NOMO-1 treated with dmso at 0.1 percent for 144 hours (cell line): ENCODE data around the gene MLLT3.

ENCODE experiments used
- DNase-seq: peaks from one replicate; lab custom pipeline; 2025; ENCODE audit not compliant: unreplicated experiment; lab: John Stamatoyannopoulos, UW

The MLLT3 gene

DNA sequence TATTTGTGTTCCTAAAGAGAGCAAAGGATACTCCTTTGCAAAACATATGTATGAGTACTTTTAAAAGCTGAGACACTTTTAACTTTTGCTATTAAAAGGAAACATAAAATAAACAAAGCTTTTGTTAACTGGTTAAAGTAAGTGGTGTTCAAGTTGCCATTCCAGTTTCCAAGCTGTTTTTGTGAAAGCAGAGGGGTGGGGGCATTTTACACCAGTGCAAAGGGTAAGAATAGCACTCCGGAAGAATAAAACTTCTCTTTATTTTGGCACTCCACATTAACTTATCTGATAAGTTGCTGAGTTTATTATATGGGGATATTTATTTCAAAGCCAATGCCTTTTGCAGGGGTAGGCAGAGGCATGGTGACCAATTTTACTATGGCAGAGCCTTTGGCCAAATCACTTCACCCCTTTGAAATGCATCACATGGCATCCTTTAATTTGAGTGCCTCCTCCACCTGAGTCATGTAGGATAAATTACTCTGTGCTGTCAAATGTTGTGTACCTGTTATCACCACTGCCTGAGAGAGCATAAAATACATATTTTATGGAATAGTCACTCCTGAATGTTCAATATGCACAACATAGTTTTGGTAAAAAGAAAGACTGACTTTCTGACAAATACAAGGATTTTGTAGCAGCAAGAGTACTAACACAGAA, 62.9 kb downstream of the MLLT3 start:
- no peak for DNase-seq

DNA sequence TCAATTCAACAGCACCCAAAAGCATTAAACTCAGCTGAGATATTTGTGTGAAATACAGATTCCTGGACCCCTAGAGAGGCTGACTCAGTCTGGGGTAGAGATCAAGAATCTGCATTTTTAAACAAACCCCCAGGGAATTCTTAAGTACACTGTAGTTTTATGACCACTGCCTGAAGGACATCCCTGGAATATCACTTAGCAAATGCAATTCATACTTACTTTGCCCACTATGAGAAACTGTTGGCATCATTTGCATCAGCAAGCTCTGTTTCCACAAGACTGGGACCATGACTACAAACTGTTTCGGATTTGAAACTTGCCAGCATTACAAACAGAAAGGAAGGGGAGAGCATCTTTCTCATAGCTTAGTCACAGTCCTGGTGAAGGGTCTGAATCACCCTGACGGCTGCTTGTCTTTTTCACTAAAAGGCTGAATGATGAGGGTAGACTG, 63.7 kb downstream of the MLLT3 start:
- DNase-seq = no peak

DNA sequence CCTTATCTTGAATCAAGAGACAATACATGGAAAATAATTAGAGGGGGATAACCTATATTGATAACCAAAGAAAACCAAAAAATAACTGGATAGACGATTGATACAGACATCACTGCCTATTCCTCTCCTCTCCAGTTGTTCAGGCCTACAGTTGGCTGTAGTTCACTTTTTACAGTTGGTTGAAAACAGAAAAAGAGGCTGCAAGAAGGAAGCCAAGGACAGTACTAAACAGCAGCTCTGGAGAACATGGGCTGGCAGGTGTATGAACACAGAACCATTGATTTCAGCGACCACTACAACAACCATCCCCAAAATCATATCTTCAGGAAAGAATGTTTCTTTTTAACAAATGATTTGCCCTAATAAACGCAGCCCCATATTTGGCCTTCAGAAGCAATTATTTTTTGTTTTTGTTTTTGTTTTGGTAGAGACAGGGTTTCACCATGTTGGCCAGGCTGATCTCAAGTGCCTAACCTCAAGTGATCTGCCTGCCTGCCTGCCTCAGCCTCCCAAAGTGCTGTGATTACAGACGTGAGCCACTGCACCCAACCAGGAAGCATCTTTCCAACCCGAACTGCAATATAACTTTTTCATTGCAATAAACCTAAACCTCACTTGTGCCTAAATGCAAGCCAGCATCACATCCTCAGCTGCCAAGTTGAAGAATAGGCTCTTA, 64.3 kb downstream of the MLLT3 start:
- no peak for DNase-seq

- DNase-seq = no peak
These were observed 65.0 kb downstream of the MLLT3 start for GRCh38 chr9:20557285-20557684.

- DNase-seq = no peak
These were observed 68.6 kb downstream of the MLLT3 start for GRCh38 chr9:20553558-20554149.

DNA sequence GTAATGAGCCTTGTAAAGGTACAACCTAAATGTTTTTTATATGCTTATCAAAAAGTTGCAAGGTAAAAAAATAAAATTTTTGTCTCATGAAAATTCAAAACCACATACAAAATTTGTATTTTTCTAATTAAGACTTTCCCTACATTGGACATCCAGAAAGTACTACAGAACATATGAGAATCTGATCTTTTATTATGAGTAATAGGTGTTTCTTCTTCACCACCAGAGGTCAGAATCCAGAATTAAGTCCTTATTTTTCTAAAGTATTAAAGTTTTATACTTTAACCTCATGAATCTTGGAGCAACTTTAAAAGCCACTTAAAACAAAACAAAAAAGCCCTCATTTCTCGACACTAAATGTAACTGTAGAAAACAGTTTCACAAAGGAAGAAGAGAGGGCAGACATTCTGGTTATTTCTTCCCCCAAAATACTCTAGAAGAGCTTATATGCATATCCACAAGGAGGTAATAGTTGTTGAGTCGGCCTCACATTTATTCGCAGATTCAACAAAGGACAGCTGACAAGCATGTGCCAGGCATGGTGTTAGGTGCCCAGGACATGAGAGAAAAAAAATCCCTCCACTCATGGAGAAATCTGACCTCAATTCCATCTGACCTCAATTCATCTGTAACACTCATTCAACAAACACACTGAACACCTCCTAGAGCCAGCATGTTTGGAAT, 69.3 kb downstream of the MLLT3 start:
- no peak for DNase-seq

DNA sequence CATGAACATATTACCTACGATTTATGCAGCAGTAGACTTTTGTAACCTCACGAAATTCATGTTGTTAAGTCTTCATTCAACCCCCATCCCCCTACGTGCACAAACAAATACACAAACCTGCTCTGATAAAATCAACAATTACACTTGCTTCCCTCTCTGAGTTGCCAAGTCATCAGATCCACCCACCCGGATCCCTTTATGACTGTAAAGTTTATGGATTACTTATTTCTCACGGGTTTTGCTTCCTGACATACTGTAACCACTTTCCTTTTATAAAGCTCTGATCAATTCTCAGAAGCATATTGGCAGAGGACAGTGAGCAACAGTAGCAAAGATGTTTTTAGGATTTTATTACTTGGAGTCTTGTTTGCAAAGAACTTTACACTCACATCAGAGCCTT, 70.5 kb downstream of the MLLT3 start:
- no peak for DNase-seq

DNA sequence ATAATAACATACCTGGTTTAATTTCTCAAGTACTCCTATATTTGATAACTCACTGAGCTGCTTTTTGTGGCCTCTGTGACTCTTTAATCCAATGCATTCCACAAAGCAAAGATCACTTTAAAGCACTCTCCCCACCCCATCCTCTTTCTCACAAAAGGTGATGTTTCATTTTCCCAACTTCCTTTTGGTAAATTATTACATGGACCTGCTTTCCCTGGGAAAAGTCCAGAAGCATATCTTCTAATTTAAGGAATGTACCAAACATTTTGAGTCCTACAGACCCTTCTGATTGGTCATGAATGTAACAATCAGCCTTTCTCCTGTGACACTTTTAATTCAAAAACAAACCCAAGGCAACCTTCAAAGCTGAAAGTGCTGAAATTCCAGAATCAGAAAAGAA, 71.1 kb downstream of the MLLT3 start:
- no peak for DNase-seq

DNA sequence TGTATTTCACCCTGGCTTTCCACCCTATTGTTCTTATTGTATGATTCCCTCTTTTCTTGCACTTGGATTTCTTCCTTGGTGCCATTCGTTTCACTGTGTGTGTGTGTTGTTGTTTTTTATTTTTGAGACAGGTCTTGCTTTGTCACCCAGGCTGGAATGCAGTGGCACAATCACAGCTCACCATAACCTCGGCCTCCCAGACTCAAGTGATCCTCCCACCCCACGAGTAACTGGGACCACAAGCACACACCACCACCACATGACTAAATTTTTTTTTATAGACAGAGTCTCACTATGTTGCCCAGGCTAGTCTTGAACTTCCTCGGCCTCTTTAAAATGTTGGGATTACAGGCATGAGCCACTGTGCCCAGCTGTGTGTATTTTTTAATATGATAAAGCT, 72.0 kb downstream of the MLLT3 start:
- DNase-seq = no peak

- no peak for DNase-seq
These were observed 73.2 kb downstream of the MLLT3 start for GRCh38 chr9:20549053-20549452.

DNA sequence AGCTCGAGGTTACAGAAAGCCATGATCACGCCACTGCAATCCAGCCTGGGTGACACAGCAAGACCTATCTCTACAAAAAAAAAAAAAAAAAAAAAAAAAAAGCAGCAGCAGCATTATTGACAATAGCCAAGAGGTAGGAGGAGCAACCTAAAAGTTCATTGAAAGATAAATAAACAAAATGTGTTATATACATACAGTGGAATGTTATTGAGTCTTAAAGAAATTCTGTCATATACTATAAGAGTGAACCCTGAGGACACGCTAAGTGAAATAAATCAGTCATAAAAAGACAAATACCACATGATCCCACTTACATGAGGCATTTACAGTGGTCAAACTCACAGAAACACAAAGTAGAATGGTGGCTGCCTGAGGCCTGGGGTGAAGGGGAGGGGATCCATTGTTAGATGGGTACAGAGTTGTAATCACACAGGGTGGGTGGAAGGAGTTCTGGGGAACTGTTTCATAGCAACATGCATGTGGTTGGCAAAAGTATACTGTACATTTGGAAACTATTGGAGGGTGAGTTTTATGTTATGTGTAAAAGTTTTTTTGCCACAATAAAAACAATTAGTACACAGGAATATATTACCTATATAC, 77.2 kb downstream of the MLLT3 start:
- DNase-seq = no peak

GRCh38 chr9:20540169-20540863, 82.0 kb downstream of the MLLT3 start:
- no peak for DNase-seq

- no peak for DNase-seq
These were observed 83.3 kb downstream of the MLLT3 start for GRCh38 chr9:20538956-20539355.

DNA sequence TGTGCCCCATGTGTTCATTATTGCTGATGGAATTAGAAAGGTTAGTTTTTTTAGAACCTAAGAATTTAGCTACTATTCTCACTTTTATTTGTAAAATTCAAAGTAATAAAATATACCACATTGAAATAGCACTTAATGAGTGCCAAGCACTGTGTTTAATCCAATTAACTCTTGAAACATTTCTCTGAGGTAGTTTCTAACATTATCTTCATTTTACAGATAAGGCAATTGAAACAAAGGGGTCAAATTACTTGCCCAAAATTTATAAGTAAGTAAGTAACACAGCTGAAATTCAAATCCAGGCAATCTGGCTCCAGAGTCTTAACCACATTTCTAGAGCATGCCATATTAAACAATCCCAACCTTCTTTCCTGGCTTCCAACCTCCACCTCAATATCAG, 84.2 kb downstream of the MLLT3 start:
- DNase-seq = no peak

- DNase-seq = no peak
These were observed 85.0 kb downstream of the MLLT3 start for GRCh38 chr9:20537294-20537693.

- DNase-seq = no peak
These were observed 89.7 kb downstream of the MLLT3 start for GRCh38 chr9:20532584-20532983.

- DNase-seq = no peak
These were observed 92.5 kb downstream of the MLLT3 start for GRCh38 chr9:20529837-20530236.

GRCh38 chr9:20528253-20528652, 94.0 kb downstream of the MLLT3 start:
- no peak for DNase-seq

DNA sequence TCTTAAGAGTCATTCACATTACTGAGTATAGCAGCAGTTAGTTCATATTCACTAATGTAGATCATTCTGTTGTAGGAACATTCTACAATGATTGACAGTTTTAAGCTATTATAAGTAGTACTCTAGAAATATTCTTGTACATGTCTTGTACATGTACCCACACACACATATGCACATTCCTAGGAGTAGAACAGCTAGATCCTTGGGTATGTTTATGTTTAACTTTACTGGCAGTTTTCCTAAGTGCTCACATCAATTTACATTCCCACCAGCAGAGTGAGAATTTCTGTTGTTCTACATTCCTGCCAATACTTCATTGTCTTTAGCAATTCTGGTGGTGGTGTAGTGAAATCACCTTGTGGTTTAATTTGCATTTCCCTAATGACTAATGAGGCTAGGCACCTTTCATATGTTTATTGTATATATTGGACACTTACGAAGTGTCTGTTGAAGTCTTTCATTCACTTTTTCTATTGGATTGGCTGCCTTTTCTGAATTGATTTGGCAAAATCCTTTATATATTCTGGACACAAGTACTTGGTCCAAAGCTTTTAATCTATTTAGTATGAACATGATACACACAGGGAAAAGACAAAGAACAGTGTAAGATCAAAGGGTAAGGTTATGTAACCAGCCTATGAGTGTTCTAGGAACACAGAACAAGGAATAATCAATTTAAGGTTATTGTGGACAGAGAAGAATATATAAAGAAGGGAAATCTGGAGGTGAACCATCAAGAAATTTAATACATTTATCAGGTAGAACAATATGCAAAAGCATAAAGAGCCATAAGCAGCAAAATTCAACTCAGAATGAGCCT, 95.6 kb downstream of the MLLT3 start:
- no peak for DNase-seq

DNA sequence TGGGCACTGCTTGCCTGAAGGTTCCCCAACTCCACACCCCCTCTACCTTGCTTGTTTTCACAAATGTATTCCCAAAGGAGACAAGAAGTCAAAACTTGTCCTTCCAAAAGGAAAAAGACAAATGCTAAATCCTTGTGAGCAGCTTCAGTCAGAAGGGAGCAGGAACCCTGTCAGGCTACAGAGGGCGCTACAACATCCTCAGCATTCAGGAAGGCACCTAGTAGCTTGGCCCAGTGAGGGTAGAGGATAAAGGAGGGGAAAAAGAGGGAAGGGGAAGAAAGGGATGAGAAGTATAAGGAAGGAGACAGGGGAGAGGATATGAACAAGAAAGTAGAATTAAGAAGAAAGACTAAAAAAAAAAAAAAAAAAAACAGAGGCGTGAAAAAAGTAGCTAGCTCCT, 97.5 kb downstream of the MLLT3 start:
- DNase-seq = no peak
